K562 (cell line): Measurements from ENCODE around the gene NHSL2. TPM values are rescaled to one million over a fixed set of nuclear protein-coding genes. Genes with fewer than 3 reads are reported as not detected.

Experiments
- AFF4 ChIP-seq: sonication (generic); formaldehyde crosslinking; IDR thresholded peaks from 2 replicates; pipeline ENCODE4 v1.8.0; 2023; ENCODE audit warnings: mild to moderate bottlenecking, missing genetic modification reagents
- BCOR ChIP-seq: fragments of 450-650 bp; IDR thresholded peaks from 2 replicates; pipeline ENCODE4 v1.6.1; 2016
- CTBP1 ChIP-seq: fragments of 450-650 bp; IDR thresholded peaks from 2 replicates; pipeline ENCODE4 v1.6.1; 2016; ENCODE audit warnings: borderline replicate concordance
- FUS ChIP-seq: fragments of 200-400 bp; formaldehyde crosslinking; optimal IDR thresholded peaks from 2 replicates; pipeline ENCODE3; 2017; ENCODE audit warnings: low read depth, low read length
- GABPB1 ChIP-seq: sonication (generic); formaldehyde crosslinking; IDR thresholded peaks from 2 replicates; pipeline ENCODE4 v1.8.0; 2022; ENCODE audit warnings: mild to moderate bottlenecking, missing genetic modification reagents
- HDAC8 ChIP-seq: fragments of 450-650 bp; IDR thresholded peaks from 2 replicates; pipeline ENCODE4 v1.6.1; 2016; ENCODE audit warnings: mild to moderate bottlenecking, missing genetic modification characterization, moderate library complexity, missing compliant biosample characterization
- KAT7 ChIP-seq: sonication (generic); formaldehyde crosslinking; IDR thresholded peaks from 2 replicates; pipeline ENCODE4 v1.8.0; 2022; ENCODE audit warnings: missing genetic modification reagents, mild to moderate bottlenecking, borderline replicate concordance
- MED1 ChIP-seq: sonication (generic); formaldehyde crosslinking; IDR thresholded peaks from 2 replicates; pipeline ENCODE4 v1.8.1; 2023; ENCODE audit warnings: missing genetic modification reagents, borderline replicate concordance
- PRMT5 ChIP-seq: sonication (generic); formaldehyde crosslinking; IDR thresholded peaks from 2 replicates; pipeline ENCODE4 v1.5.0; 2020; ENCODE audit warnings: missing genetic modification reagents
- RCOR1 ChIP-seq, 2 experiments: IDR thresholded peaks; 2 replicates each; pipeline ENCODE4 v1.6.1; 2012; ENCODE audit warnings: low read depth in 2 of 2, low read length in 2 of 2, borderline replicate concordance in 1 of 2, improper control_type of control experiment in 1 of 2
- SMARCA5 ChIP-seq: fragments of 450-650 bp; IDR thresholded peaks from 2 replicates; pipeline ENCODE4 v1.6.1; 2016
- SNAPC5 ChIP-seq: fragments of 250-450 bp; sonication (Bioruptor Pico); IDR thresholded peaks from 2 replicates; pipeline ENCODE4 v1.8.0; 2021; ENCODE audit warnings: moderate library complexity, mild to moderate bottlenecking, inconsistent platforms
- SUPT5H ChIP-seq: fragments of 450-650 bp; IDR thresholded peaks from 2 replicates; pipeline ENCODE4 v1.6.1; 2016
- ZFP91 ChIP-seq: sonication (generic); formaldehyde crosslinking; IDR thresholded peaks from 2 replicates; pipeline ENCODE4 v1.8.0; 2022; ENCODE audit warnings: mild to moderate bottlenecking, missing genetic modification reagents
- ZNF644 ChIP-seq: fragments of 200-800 bp; sonication (Bioruptor generic); IDR thresholded peaks from 2 replicates; pipeline ENCODE4 v1.6.1; 2016; ENCODE audit warnings: low read depth, missing genetic modification characterization, missing compliant biosample characterization
- ZNF695 ChIP-seq: fragments of 450-650 bp; formaldehyde crosslinking; IDR thresholded peaks from 2 replicates; pipeline ENCODE4 v1.4.0; 2020; ENCODE audit warnings: mild to moderate bottlenecking, moderate library complexity
- polyA plus RNA-seq, 8 experiments: library from polyadenylated mRNA; depleted of rRNA in 4 of 8; stranded (reverse) in 5 of 8; unstranded in 3 of 8; fragments of >200 nt; fragmentation: Nextera tagmentation in 2 of 8; fragmentation: Illumina TruSeq in 1 of 8; extraction: Ambion mirVana in 2 of 8; extraction: Trizol in 1 of 8; gene quantifications; 2 replicates each; pipeline versions ENCODE4 v1.2.1 to v1.2.3, GENCODE V29; 2011 to 2014; ENCODE audit warnings: inconsistent platforms in 1 of 8, missing spikeins in 1 of 8
- total RNA-seq, 7 experiments: library from RNA; depleted of rRNA in 6 of 7; stranded (reverse); fragments of >200 nt in 6 of 7; fragmentation: Illumina TruSeq in 2 of 7; extraction: Trizol in 2 of 7; gene quantifications; 2 replicates each; pipeline versions ENCODE4 v1.2.1 to v1.2.3, GENCODE V29; 2011 to 2021; ENCODE audit warnings: low replicate concordance in 1 of 7
- TF ChIP-seq, protein P1 (sequence below): fragments of 450-650 bp; IDR thresholded peaks from 2 replicates; pipeline ENCODE4 v1.7.0; 2016; ENCODE audit warnings: borderline replicate concordance
- TF ChIP-seq, protein P2 (sequence below): sonication (generic); formaldehyde crosslinking; IDR thresholded peaks from 2 replicates; pipeline ENCODE4 v1.5.0; 2020; ENCODE audit warnings: missing genetic modification reagents
- TF ChIP-seq, protein P3 (sequence below): fragments of 250-450 bp; sonication (Bioruptor Pico); IDR thresholded peaks from 2 replicates; pipeline ENCODE4 v1.4.0; 2020; ENCODE audit warnings: borderline replicate concordance

Gene NHSL2
- total and polyA plus RNA-seq, 9 of the 15 experiments (the other 6 are each of a cell fraction or from before 2014, with no cell fraction given) = 0.02 TPM; not detected in 8

DNA sequence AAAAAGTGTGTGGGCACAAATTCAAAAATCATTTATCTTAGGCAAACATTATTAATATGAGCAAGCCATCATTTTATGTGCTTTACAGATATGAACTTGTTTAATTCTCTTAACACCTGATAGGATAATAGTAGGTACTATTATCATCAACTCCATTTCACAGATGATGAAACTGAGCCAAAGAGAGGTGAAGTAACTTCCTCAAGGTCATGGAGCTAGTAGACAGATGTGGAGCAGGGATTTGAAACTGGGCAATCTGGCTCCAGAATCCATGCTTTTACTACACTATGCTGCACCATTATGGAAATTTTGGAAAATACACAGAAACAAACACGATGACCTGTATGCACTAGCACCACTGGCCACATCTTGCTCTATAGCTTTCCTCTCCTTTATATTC, 269.9 kb downstream of the NHSL2 start (continued):
- TF ChIP-seq, protein P1, sequence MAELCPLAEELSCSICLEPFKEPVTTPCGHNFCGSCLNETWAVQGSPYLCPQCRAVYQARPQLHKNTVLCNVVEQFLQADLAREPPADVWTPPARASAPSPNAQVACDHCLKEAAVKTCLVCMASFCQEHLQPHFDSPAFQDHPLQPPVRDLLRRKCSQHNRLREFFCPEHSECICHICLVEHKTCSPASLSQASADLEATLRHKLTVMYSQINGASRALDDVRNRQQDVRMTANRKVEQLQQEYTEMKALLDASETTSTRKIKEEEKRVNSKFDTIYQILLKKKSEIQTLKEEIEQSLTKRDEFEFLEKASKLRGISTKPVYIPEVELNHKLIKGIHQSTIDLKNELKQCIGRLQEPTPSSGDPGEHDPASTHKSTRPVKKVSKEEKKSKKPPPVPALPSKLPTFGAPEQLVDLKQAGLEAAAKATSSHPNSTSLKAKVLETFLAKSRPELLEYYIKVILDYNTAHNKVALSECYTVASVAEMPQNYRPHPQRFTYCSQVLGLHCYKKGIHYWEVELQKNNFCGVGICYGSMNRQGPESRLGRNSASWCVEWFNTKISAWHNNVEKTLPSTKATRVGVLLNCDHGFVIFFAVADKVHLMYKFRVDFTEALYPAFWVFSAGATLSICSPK = no peak
- TF ChIP-seq RCOR1 (IDR thresholded peaks at IDR 0.05; ENCODE audit: borderline replicate concordance in 1 of 2, low read depth in 2 of 2, low read length in 2 of 2) = peak; percentile 42 to 44; a peak in 1 of 4 replicates
- no peak for TF ChIP-seq ZNF644
- TF ChIP-seq, protein P2, sequence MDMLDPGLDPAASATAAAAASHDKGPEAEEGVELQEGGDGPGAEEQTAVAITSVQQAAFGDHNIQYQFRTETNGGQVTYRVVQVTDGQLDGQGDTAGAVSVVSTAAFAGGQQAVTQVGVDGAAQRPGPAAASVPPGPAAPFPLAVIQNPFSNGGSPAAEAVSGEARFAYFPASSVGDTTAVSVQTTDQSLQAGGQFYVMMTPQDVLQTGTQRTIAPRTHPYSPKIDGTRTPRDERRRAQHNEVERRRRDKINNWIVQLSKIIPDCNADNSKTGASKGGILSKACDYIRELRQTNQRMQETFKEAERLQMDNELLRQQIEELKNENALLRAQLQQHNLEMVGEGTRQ (CRISPR knock-in tag) = no peak
- TF ChIP-seq ZNF695 (CRISPR knock-in tag) = no peak
- TF ChIP-seq, protein P3, sequence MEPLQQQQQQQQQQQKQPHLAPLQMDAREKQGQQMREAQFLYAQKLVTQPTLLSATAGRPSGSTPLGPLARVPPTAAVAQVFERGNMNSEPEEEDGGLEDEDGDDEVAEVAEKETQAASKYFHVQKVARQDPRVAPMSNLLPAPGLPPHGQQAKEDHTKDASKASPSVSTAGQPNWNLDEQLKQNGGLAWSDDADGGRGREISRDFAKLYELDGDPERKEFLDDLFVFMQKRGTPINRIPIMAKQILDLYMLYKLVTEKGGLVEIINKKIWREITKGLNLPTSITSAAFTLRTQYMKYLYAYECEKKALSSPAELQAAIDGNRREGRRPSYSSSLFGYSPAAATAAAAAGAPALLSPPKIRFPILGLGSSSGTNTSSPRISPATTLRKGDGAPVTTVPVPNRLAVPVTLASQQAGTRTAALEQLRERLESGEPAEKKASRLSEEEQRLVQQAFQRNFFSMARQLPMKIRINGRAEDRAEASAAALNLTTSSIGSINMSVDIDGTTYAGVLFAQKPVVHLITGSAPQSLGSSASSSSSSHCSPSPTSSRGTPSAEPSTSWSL (CRISPR knock-in tag) = no peak
- TF ChIP-seq SNAPC5 (CRISPR knock-in tag) = no peak
- TF ChIP-seq GABPB1 (CRISPR knock-in tag) = no peak
- no peak for TF ChIP-seq SUPT5H
- no peak for TF ChIP-seq AFF4 (CRISPR knock-in tag)
- TF ChIP-seq BCOR = peak; percentile 93
- TF ChIP-seq MED1 = no peak
- no peak for TF ChIP-seq FUS
- TF ChIP-seq SMARCA5 = 0 out of 2 replicates have a peak, but pooled peaks have one; percentile 44
- no peak for TF ChIP-seq CTBP1
- TF ChIP-seq HDAC8 (tag) = no peak
- no peak for TF ChIP-seq KAT7 (CRISPR knock-in tag)
- no peak for TF ChIP-seq ZFP91 (CRISPR knock-in tag)
- TF ChIP-seq PRMT5 (CRISPR knock-in tag) = no peak
